ENCODE results near the gene TRAM2. TPM values are rescaled to one million over a fixed set of nuclear protein-coding genes. Genes with fewer than 3 reads are reported as not detected.

The TRAM2 gene
- total RNA-seq, 1 donor from 2014 or later: 22.1 TPM

DNA sequence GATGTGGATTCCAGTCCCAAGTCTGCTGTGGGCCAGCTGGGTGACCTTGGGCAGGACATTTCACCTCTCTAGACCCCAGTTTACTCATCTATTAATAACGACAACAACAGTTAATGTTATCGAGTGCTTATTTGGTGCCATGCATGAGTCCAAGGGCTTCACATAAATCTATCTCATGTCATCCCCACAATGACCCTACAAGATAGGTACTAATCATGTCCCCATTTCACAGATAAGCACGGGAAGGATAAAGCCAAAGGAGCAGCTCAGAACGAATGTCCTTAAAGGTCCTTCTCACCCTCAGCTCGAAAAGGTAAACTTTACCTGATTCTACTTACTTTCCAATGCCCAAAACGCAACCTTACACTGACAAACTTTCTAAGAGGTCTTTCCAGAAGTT lies 35.7 kb downstream of the TRAM2 start:
- Mint-ChIP-seq H3K9me3 (no peaks in the 10 kb centered on the region), H3K4me3 (no peak overlapping the region), H3K27ac (no peak overlapping the region), H3K36me3 (no peaks in the 10 kb centered on the region), H3K27me3 (ENCODE audit: low read depth) (no peaks in the 10 kb centered on the region), H3K4me1 (peaks cover 38% of the 10 kb centered on the region)
- TF ChIP-seq, protein P1, sequence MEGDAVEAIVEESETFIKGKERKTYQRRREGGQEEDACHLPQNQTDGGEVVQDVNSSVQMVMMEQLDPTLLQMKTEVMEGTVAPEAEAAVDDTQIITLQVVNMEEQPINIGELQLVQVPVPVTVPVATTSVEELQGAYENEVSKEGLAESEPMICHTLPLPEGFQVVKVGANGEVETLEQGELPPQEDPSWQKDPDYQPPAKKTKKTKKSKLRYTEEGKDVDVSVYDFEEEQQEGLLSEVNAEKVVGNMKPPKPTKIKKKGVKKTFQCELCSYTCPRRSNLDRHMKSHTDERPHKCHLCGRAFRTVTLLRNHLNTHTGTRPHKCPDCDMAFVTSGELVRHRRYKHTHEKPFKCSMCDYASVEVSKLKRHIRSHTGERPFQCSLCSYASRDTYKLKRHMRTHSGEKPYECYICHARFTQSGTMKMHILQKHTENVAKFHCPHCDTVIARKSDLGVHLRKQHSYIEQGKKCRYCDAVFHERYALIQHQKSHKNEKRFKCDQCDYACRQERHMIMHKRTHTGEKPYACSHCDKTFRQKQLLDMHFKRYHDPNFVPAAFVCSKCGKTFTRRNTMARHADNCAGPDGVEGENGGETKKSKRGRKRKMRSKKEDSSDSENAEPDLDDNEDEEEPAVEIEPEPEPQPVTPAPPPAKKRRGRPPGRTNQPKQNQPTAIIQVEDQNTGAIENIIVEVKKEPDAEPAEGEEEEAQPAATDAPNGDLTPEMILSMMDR (IDR thresholded peaks at IDR 0.05; ENCODE audit: unreplicated experiment): no peak
- DNase-seq (ENCODE audit: low spot score in 2 of 2, unreplicated experiment in 2 of 2): no peak

DNA sequence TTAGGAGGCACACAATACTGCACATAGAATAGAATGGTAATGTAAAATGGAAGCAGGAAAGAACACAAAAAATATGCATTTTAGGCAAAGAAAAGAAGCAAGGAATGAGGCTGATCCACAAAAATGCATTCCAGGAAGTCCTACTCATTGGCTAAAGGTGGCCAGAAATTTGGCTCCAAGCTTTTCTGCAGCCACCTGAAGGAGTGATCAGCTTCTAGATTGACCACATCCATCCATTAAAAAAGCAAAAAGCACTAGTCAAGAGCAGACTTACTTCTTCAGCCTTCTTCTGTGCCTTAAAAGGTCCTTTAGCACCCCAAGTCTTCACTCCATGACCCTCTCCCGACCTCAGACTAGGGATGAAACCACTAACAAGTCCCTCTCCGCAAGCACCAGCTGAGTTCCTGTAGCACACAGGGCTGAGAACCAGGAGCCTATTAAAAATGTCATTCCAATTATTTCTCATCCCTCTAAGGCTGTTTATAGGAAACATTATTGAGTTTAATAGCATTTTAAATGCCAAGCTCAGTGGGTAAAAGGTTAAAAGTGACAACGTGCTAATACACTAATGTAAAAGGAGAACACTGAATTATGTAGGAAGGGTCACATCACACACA lies 36.5 kb downstream of the TRAM2 start:
- Mint-ChIP-seq H3K4me3 (no peak overlapping the region), H3K4me1 (peaks cover 38% of the 10 kb centered on the region), H3K27me3 (ENCODE audit: low read depth) (no peaks in the 10 kb centered on the region), H3K9me3 (no peaks in the 10 kb centered on the region), H3K36me3 (no peaks in the 10 kb centered on the region), H3K27ac (no peak overlapping the region)
- TF ChIP-seq, protein P1 (IDR thresholded peaks at IDR 0.05; ENCODE audit: unreplicated experiment): no peak
- DNase-seq (ENCODE audit: low spot score in 2 of 2, unreplicated experiment in 2 of 2): no peak

DNA sequence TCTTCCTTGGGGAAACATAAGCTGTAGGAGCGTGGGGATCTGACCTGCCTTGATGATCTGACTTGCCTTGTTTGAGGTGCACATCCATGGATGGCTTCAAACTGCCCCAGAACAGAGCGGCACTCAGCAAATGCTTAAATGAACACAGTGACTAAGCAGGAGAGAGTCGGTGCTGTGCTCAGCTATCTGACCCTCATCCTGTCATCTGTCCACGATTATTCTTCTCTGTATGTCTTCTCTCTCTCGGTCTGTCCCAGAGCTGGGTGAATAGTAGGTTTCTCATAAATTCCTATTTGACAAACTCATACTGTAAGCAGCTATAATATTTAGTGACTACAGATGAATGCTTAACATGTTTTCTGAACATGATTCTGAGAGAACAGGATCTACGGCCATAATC lies 37.3 kb downstream of the TRAM2 start:
- DNase-seq (ENCODE audit: low spot score in 2 of 2, unreplicated experiment in 2 of 2): no peak
- Mint-ChIP-seq H3K4me3 (no peak overlapping the region), H3K4me1 (peaks cover 38% of the 10 kb centered on the region), H3K9me3 (no peaks in the 10 kb centered on the region), H3K27ac (no peak overlapping the region), H3K36me3 (peaks cover 3% of the 10 kb centered on the region), H3K27me3 (ENCODE audit: low read depth) (no peaks in the 10 kb centered on the region)
- TF ChIP-seq, protein P1 (IDR thresholded peaks at IDR 0.05; ENCODE audit: unreplicated experiment): no peak

DNA sequence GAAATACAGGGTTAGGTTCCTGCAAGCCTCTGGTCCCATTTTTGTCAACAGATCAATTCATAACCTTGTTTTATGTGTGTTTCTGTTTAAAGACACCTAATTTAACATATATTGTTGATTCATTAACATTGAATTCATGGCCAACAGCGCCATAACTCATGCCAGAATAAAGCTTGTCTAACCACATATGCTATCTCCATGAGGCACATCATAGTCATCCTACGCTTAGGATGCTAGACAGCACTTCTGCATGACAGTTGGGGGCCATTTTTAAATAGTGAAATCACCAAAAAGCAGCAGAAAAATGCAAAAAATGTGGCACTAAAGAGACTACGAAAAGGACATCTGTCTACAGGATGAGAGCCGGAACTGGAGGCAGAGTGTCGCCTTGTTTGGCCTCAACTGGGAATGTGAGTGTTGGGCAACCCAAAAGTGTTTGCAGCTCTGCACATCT lies 37.9 kb downstream of the TRAM2 start:
- no peak overlapping the region for H3K4me3 Mint-ChIP-seq
- no peaks in the 10 kb centered on the region for H3K27me3 Mint-ChIP-seq (ENCODE audit: low read depth)
- peaks cover 8% of the 10 kb centered on the region for H3K36me3 Mint-ChIP-seq
- TF ChIP-seq, protein P1 (IDR thresholded peaks at IDR 0.05; ENCODE audit: unreplicated experiment): no peak
- no peak for DNase-seq (ENCODE audit: low spot score in 2 of 2, unreplicated experiment in 2 of 2)
- H3K4me1 Mint-ChIP-seq: peaks cover 31% of the 10 kb centered on the region
- H3K27ac Mint-ChIP-seq: no peak overlapping the region
- no peaks in the 10 kb centered on the region for H3K9me3 Mint-ChIP-seq

DNA sequence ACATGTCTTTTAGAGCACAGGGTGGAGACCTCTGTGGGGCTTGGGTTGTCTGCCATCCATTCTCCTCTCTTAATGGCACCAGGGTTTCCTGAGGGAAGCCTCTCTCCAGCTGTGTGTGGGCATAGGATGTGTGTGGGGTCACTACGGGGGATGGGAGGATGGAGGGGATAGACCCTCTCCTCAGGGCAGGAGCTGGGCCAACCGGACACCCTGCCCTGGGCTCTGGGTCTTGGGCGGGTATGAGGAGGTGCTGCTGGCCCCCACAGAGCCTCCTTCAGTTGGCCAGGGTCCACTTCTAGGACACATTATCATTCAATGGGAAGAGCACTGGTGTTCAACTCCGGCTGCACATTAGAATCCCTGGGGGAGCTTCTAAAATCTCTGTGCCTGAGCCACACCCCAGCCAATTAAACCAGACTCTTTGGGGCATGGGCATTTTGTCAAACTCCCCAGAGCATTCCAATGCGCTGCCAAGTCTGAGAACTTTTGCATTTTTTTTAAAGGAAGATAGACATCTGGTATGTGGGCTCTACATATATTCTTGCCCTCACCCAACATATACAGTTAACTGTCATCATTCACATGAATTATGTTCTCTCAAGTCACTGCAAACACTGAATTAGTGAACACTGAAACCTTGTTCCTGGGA lies 38.5 kb downstream of the TRAM2 start:
- H3K27me3 Mint-ChIP-seq (ENCODE audit: low read depth): no peaks in the 10 kb centered on the region
- peaks cover 8% of the 10 kb centered on the region for H3K36me3 Mint-ChIP-seq
- H3K4me1 Mint-ChIP-seq: peaks cover 26% of the 10 kb centered on the region
- TF ChIP-seq, protein P1 (IDR thresholded peaks at IDR 0.05; ENCODE audit: unreplicated experiment): no peak
- H3K4me3 Mint-ChIP-seq: no peak overlapping the region
- H3K9me3 Mint-ChIP-seq: no peaks in the 10 kb centered on the region
- no peak for DNase-seq (ENCODE audit: low spot score in 2 of 2, unreplicated experiment in 2 of 2)
- H3K27ac Mint-ChIP-seq: no peak overlapping the region

Data from mesothelial cell of epicardium (in vitro differentiated cells).